GM19240 (cell line): ENCODE data around the gene OR56B4.
"Not testable (repeated sequence)": the region's sequence is repeated elsewhere in the genome, so short reads cannot be mapped to it uniquely, and the experiment has no call there.

Source experiments
- DNase-seq: peaks from one replicate; pipeline ENCODE4 v3.0.0; 2011; ENCODE audit warnings: low spot score; ENCODE audit not compliant: insufficient read length

The OR56B4 gene

GRCh38 chr11:6107384-6107783 is at the start of gene OR56B4:
OR56B4 (plus strand) TSS chr11:6107684; CDS start chr11:6107779, 95 bp downstream.
- not testable (repeated sequence) for DNase-seq

- no peak for DNase-seq
Measured at GRCh38 chr11:6061475-6061874, 46.0 kb upstream of the OR56B4 start.

GRCh38 chr11:6062691-6063358 is 44.7 kb upstream of the OR56B4 start:
- DNase-seq, result no peak

GRCh38 chr11:6067502-6067901 is 40.0 kb upstream of the OR56B4 start:
- DNase-seq, result no peak

GRCh38 chr11:6076443-6076842 is 31.0 kb upstream of the OR56B4 start:
- not testable (repeated sequence) for DNase-seq

- no peak for DNase-seq
Measured at GRCh38 chr11:6077723-6078122, 29.8 kb upstream of the OR56B4 start.

- no peak for DNase-seq
Measured at GRCh38 chr11:6079463-6079862, 28.0 kb upstream of the OR56B4 start.

GRCh38 chr11:6083129-6083528 is 24.4 kb upstream of the OR56B4 start:
- no peak for DNase-seq

- no peak for DNase-seq
Measured at GRCh38 chr11:6084587-6084986, 22.9 kb upstream of the OR56B4 start.

GRCh38 chr11:6094186-6094585 is 13.3 kb upstream of the OR56B4 start:
- DNase-seq, result no peak

- no peak for DNase-seq
Measured at GRCh38 chr11:6095798-6096197, 11.7 kb upstream of the OR56B4 start.

GRCh38 chr11:6096417-6096816 is 11.1 kb upstream of the OR56B4 start:
- no peak for DNase-seq

- DNase-seq, result no peak
Measured at GRCh38 chr11:6099577-6099976, 7.9 kb upstream of the OR56B4 start.

- no peak for DNase-seq
Measured at GRCh38 chr11:6110011-6110410, 2.5 kb downstream of the OR56B4 start.

GRCh38 chr11:6111673-6112072 is 4.2 kb downstream of the OR56B4 start:
- DNase-seq, result no peak

- DNase-seq, result no peak
Measured at GRCh38 chr11:6116638-6117037, 9.2 kb downstream of the OR56B4 start.

- DNase-seq, result no peak
Measured at GRCh38 chr11:6124245-6124644, 16.8 kb downstream of the OR56B4 start.

- DNase-seq, result no peak
Measured at GRCh38 chr11:6127881-6128280, 20.4 kb downstream of the OR56B4 start.

GRCh38 chr11:6129011-6129410 is 21.5 kb downstream of the OR56B4 start:
- no peak for DNase-seq

- DNase-seq, result no peak
Measured at GRCh38 chr11:6129635-6130034, 22.2 kb downstream of the OR56B4 start.

- DNase-seq, result no peak
Measured at GRCh38 chr11:6132431-6132830, 24.9 kb downstream of the OR56B4 start.

- not testable (repeated sequence) for DNase-seq
Measured at GRCh38 chr11:6135936-6136335, 28.5 kb downstream of the OR56B4 start.

- no peak for DNase-seq
Measured at GRCh38 chr11:6142936-6143335, 35.5 kb downstream of the OR56B4 start.

- DNase-seq, result not testable (repeated sequence)
Measured at GRCh38 chr11:6143737-6144136, 36.3 kb downstream of the OR56B4 start.
